ENCODE results near the gene KRT5. TPM values are rescaled to one million over a fixed set of nuclear protein-coding genes. Genes with fewer than 3 reads are reported as not detected.

Gene KRT5
- not detected in 3 replicates for total RNA-seq
- long read RNA-seq = 0 reads

- H3K36me3 Mint-ChIP-seq (ENCODE audit: low read depth) = no peaks in the 10 kb centered on the region
- peaks cover 11% of the 10 kb centered on the region for H3K4me1 Mint-ChIP-seq (ENCODE audit: low read depth)
- no peak for TF ChIP-seq CTCF (IDR thresholded peaks at IDR 0.05)
- H3K27ac Mint-ChIP-seq (ENCODE audit: unreplicated experiment) = peak within 1 kb of the TSS; percentile 17
- DNase-seq (ENCODE audit: low spot score) = no peak
- H3K27me3 Mint-ChIP-seq (ENCODE audit: low read depth) = peaks cover 48% of the 10 kb centered on the region
- H3K9me3 Mint-ChIP-seq (ENCODE audit: low read depth) = no peaks in the 10 kb centered on the region
- no peak within 1 kb of the TSS for H3K4me3 Mint-ChIP-seq (ENCODE audit: unreplicated experiment)
Measured at GRCh38 chr12:52519826-52520662, at the start of gene KRT5. Gene KRT5 (minus strand): TSS chr12:52520394. CDS start chr12:52520296, 98 bp downstream.

GRCh38 chr12:52568111-52568510 lies 47.9 kb upstream of the KRT5 start:
- Mint-ChIP-seq H3K27ac (ENCODE audit: unreplicated experiment) (no peak overlapping the region), H3K9me3 (ENCODE audit: low read depth) (no peaks in the 10 kb centered on the region), H3K4me3 (ENCODE audit: unreplicated experiment) (no peak overlapping the region), H3K36me3 (ENCODE audit: low read depth) (peaks cover 2% of the 10 kb centered on the region), H3K4me1 (ENCODE audit: low read depth) (no peaks in the 10 kb centered on the region), H3K27me3 (ENCODE audit: low read depth) (peaks cover 86% of the 10 kb centered on the region)
- no peak for DNase-seq (ENCODE audit: low spot score)
- no peak for TF ChIP-seq CTCF (IDR thresholded peaks at IDR 0.05)

- H3K4me3 Mint-ChIP-seq (ENCODE audit: unreplicated experiment) = no peak overlapping the region
- no peaks in the 10 kb centered on the region for H3K9me3 Mint-ChIP-seq (ENCODE audit: low read depth)
- no peak for TF ChIP-seq CTCF (IDR thresholded peaks at IDR 0.05)
- peaks cover 2% of the 10 kb centered on the region for H3K36me3 Mint-ChIP-seq (ENCODE audit: low read depth)
- no peak for DNase-seq (ENCODE audit: low spot score)
- no peaks in the 10 kb centered on the region for H3K4me1 Mint-ChIP-seq (ENCODE audit: low read depth)
- no peak overlapping the region for H3K27ac Mint-ChIP-seq (ENCODE audit: unreplicated experiment)
- H3K27me3 Mint-ChIP-seq (ENCODE audit: low read depth) = peaks cover 81% of the 10 kb centered on the region
Measured at GRCh38 chr12:52566847-52567291, 46.7 kb upstream of the KRT5 start.

DNA sequence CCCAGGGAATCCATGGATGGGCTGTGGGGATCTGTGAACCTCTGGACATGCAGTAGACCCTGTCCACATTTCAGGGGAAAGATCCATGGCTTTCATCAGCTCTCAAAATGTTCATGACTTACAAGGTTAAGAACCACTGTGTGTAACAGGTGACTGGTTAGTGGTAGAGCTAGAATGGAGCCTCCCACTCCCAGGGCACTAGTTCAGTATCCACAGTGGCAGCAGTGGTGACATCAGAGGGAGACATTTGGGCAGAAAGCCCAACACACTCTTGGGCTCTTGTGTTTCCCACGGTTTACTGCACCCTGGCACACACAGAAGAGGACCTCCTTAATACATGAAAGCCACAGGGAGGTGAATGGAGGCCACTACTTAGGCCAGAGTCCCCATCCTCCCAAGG lies 44.4 kb upstream of the KRT5 start:
- H3K27me3 Mint-ChIP-seq (ENCODE audit: low read depth) = peaks cover 79% of the 10 kb centered on the region

More for the DNA sequence above, 44.4 kb upstream of the KRT5 start:
- Mint-ChIP-seq H3K27ac (ENCODE audit: unreplicated experiment) (no peak overlapping the region), H3K4me3 (ENCODE audit: unreplicated experiment) (no peak overlapping the region), H3K4me1 (ENCODE audit: low read depth) (no peaks in the 10 kb centered on the region), H3K36me3 (ENCODE audit: low read depth) (peaks cover 2% of the 10 kb centered on the region), H3K9me3 (ENCODE audit: low read depth) (no peaks in the 10 kb centered on the region)
- no peak for DNase-seq (ENCODE audit: low spot score)
- TF ChIP-seq CTCF (IDR thresholded peaks at IDR 0.05) = no peak

Measured in chondrocyte (in vitro differentiated cells).